Naive thymus-derived CD4-positive, alpha-beta T cell (primary cell): ENCODE measurements around the gene CNKSR1. TPM values are rescaled to one million over a fixed set of nuclear protein-coding genes. Genes with fewer than 3 reads are reported as not detected.

Source experiments
- ATAC-seq: fragments of 150-1000 bp; cut with Tn5 transposase; 2 replicates; pipeline ENCODE4 v1.10.0; 2021; ENCODE audit warnings: mild to moderate bottlenecking, moderate library complexity
- CTCF ChIA-PET: fragments of 350-600 bp; sonication (Branson Sonifier 250); formaldehyde crosslinking; loops from one replicate; lab custom pipeline; 2021; ENCODE audit warnings: antibody characterized with exemption; lab: Charles Lee
- POLR2A ChIA-PET: fragments of 350-600 bp; sonication (Branson Sonifier 250); formaldehyde crosslinking; loops from one replicate; lab custom pipeline; 2021; ENCODE audit warnings: antibody characterized with exemption, inconsistent platforms; lab: Charles Lee
- DNase-seq, 9 donors: peaks; one replicate each; pipeline versions ENCODE4 v3.0.0 to v3.0.0-alpha.2; 2020 to 2022; ENCODE audit warnings: mixed read lengths in 1 of 9
- H3K27ac ChIP-seq: one replicate; pipeline ENCODE4 v1.7.0; 2013; ENCODE audit warnings: mild to moderate bottlenecking, low read depth, low read length, moderate library complexity
- H3K27me3 ChIP-seq, 2 donors: one replicate each; pipeline ENCODE4 v1.7.0; 2013; ENCODE audit warnings: low read length in 2 of 2, mild to moderate bottlenecking in 2 of 2, moderate library complexity in 2 of 2; ENCODE audit not compliant: control insufficient read depth in 2 of 2, insufficient read depth in 2 of 2
- H3K36me3 ChIP-seq, 3 experiments: 1 replicate in 2 of 3; 2 replicates in 1 of 3; pipeline ENCODE4 v1.7.0; 2013; ENCODE audit warnings: low read length in 3 of 3, mild to moderate bottlenecking in 3 of 3, moderate library complexity in 1 of 3; ENCODE audit not compliant: insufficient read depth in 3 of 3, control insufficient read depth in 2 of 3
- H3K4me1 ChIP-seq, 2 donors: one replicate each; pipeline ENCODE4 v1.7.0; 2013; ENCODE audit warnings: low read length in 2 of 2, mild to moderate bottlenecking in 2 of 2, moderate library complexity in 1 of 2; ENCODE audit not compliant: control insufficient read depth in 2 of 2, insufficient read depth in 2 of 2
- H3K4me3 ChIP-seq: 2 replicates; pipeline ENCODE4 v1.7.0; 2013; ENCODE audit warnings: mild to moderate bottlenecking, low read length
- H3K9me3 ChIP-seq, 3 experiments: 1 replicate in 2 of 3; 2 replicates in 1 of 3; pipeline ENCODE4 v1.7.0; 2013; ENCODE audit warnings: low read length in 3 of 3; ENCODE audit not compliant: control insufficient read depth in 2 of 3
- H3K27ac Mint-ChIP-seq, 9 donors: one replicate each; pipeline ENCODE4 v1.8.0; 2020 to 2022; ENCODE audit warnings: mixed read lengths in 9 of 9, mild to moderate bottlenecking in 8 of 9, moderate library complexity in 5 of 9, inconsistent platforms in 2 of 9
- H3K27me3 Mint-ChIP-seq, 5 donors: one replicate each; pipeline ENCODE4 v1.8.0; 2021 to 2022; ENCODE audit warnings: mixed read lengths in 5 of 5, mild to moderate bottlenecking in 1 of 5
- H3K36me3 Mint-ChIP-seq, 5 donors: one replicate each; pipeline ENCODE4 v1.8.0; 2020 to 2022; ENCODE audit warnings: mixed read lengths in 5 of 5, mild to moderate bottlenecking in 3 of 5, inconsistent platforms in 1 of 5
- H3K4me1 Mint-ChIP-seq, 7 donors: one replicate each; pipeline ENCODE4 v1.8.0; 2020 to 2022; ENCODE audit warnings: mixed read lengths in 7 of 7, mild to moderate bottlenecking in 3 of 7, inconsistent platforms in 1 of 7
- H3K4me3 Mint-ChIP-seq, 10 donors: one replicate each; pipeline ENCODE4 v1.8.0; 2020 to 2022; ENCODE audit warnings: mild to moderate bottlenecking in 10 of 10, mixed read lengths in 10 of 10, moderate library complexity in 6 of 10, inconsistent platforms in 2 of 10
- H3K9me3 Mint-ChIP-seq, 11 donors: one replicate each; pipeline ENCODE4 v1.8.0; 2020 to 2022; ENCODE audit warnings: mixed read lengths in 11 of 11, mild to moderate bottlenecking in 4 of 11, inconsistent platforms in 1 of 11, moderate library complexity in 1 of 11
- intact Hi-C, 2 donors: fragments of 100-400 bp; cut with micrococcal nuclease; formaldehyde crosslinking; loops; one replicate each; pipeline ENCODE4 v1.15.1; 2023
- polyA plus RNA-seq, 2 donors: library from polyadenylated mRNA; unstranded; fragments of 300-500 nt; fragmentation: Illumina TruSeq; gene quantifications; one replicate each; pipeline ENCODE4 v1.2.3, GENCODE V29; 2021
- total RNA-seq, 6 experiments: library from RNA in 5 of 6; stranded (reverse) in 5 of 6; gene quantifications; 1 replicate in 5 of 6; 2 replicates in 1 of 6; pipeline ENCODE4 v1.2.3 and lab custom pipeline; 2021 to 2026

The CNKSR1 gene
- total and polyA plus RNA-seq, 7 experiments from 2014 or later = 0.63 to 7.5 (median 4.5) TPM

- Histone ChIP-seq H3K9me3 (no peaks in the 10 kb centered on the region), H3K36me3 (no peaks in the 10 kb centered on the region), H3K27ac (no peak within 1 kb of the TSS), H3K4me1 (no peaks in the 10 kb centered on the region), H3K27me3 (peaks cover 0 to 11% of the 10 kb centered on the region in 2 donors), H3K4me3 (no peak within 1 kb of the TSS)
- peaks cover 16 to 69% (median 34%) of the 10 kb centered on the region in 5 donors for H3K27me3 Mint-ChIP-seq
- DNase-seq = no peak
- ATAC-seq = no peak
- ChIA-PET CTCF (no interaction called here), POLR2A (no interaction called here)
- peak within 1 kb of the TSS in 2 of 10 donors; percentile 12 to 43 for H3K4me3 Mint-ChIP-seq
- H3K9me3 Mint-ChIP-seq = peaks cover 0 to 3% (median 0%) of the 10 kb centered on the region in 11 donors
- intact Hi-C loops = no loop called here
- H3K4me1 Mint-ChIP-seq = peaks cover 0 to 14% (median 12%) of the 10 kb centered on the region in 7 donors
- no peaks in the 10 kb centered on the region for H3K36me3 Mint-ChIP-seq
- H3K27ac Mint-ChIP-seq = peak within 1 kb of the TSS in 1 of 9 donors; percentile 23
Measured at GRCh38 chr1:26158908-26159742, 18.2 kb upstream of the CNKSR1 start, which contains the start of gene FAM110D. FAM110D (plus strand) TSS chr1:26159079; CDS start chr1:26161292, 2,213 bp downstream.

DNA sequence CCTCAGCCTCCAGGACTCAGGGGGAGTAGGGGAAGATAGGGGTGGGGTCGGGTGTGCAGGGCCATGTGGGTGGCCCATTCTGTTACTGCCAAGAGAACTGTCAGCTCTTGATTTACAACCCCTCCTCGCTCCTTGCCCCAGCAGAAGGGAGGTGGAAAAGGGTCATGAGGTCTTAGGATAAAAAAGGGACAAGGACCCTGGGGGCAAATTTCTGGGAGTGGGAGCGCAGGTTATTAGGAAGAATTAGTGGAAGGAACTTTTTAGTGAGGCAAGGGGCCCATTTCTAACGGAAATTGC is 17.6 kb upstream of the CNKSR1 start:
- no peak for ATAC-seq
- Histone ChIP-seq H3K27me3 (peaks cover 0 to 11% of the 10 kb centered on the region in 2 donors), H3K27ac (no peak overlapping the region), H3K36me3 (no peaks in the 10 kb centered on the region), H3K9me3 (no peaks in the 10 kb centered on the region), H3K4me1 (no peaks in the 10 kb centered on the region), H3K4me3 (no peak overlapping the region)
- POLR2A ChIA-PET = no interaction called here
- intact Hi-C loops = no loop called here
- peaks cover 16 to 70% (median 34%) of the 10 kb centered on the region in 5 donors for H3K27me3 Mint-ChIP-seq
- peaks cover 0 to 3% (median 0%) of the 10 kb centered on the region in 11 donors for H3K9me3 Mint-ChIP-seq
- peak overlapping the region in 1 of 9 donors; percentile 23 for H3K27ac Mint-ChIP-seq
- CTCF ChIA-PET = no interaction called here
- H3K4me3 Mint-ChIP-seq = peak overlapping the region in 2 of 10 donors; percentile 12 to 43
- DNase-seq = no peak
- no peaks in the 10 kb centered on the region for H3K36me3 Mint-ChIP-seq
- peaks cover 0 to 16% (median 12%) of the 10 kb centered on the region in 7 donors for H3K4me1 Mint-ChIP-seq

GRCh38 chr1:26160527-26161414 is 16.5 kb upstream of the CNKSR1 start:
- Mint-ChIP-seq H3K4me1 (peaks cover 0 to 27% (median 12%) of the 10 kb centered on the region in 7 donors), H3K27me3 (peaks cover 16 to 68% (median 30%) of the 10 kb centered on the region in 5 donors), H3K27ac (no peak overlapping the region), H3K4me3 (peak overlapping the region in 4 of 10 donors; percentile 30 to 66 (median 44)), H3K36me3 (no peaks in the 10 kb centered on the region), H3K9me3 (peaks cover 0 to 3% (median 0%) of the 10 kb centered on the region in 11 donors)
- POLR2A ChIA-PET = interaction anchor here (1.1 kb wide), 1 partner anchor 10 kb away, joined by 3 read pairs; no protein-coding TSS in a partner anchor
- ATAC-seq (no peak), DNase-seq (no peak)
- CTCF ChIA-PET = interaction anchor here (0.5 kb wide), 1 partner anchor 30 kb away, joined by 3 read pairs; no protein-coding TSS in a partner anchor
- no peaks in the 10 kb centered on the region for H3K9me3 ChIP-seq
- no peak overlapping the region for H3K27ac ChIP-seq
- no peaks in the 10 kb centered on the region for H3K4me1 ChIP-seq
- no peaks in the 10 kb centered on the region for H3K36me3 ChIP-seq
- peaks cover 0 to 11% of the 10 kb centered on the region in 2 donors for H3K27me3 ChIP-seq
- intact Hi-C loops = no loop called here
- H3K4me3 ChIP-seq = no peak overlapping the region

DNA sequence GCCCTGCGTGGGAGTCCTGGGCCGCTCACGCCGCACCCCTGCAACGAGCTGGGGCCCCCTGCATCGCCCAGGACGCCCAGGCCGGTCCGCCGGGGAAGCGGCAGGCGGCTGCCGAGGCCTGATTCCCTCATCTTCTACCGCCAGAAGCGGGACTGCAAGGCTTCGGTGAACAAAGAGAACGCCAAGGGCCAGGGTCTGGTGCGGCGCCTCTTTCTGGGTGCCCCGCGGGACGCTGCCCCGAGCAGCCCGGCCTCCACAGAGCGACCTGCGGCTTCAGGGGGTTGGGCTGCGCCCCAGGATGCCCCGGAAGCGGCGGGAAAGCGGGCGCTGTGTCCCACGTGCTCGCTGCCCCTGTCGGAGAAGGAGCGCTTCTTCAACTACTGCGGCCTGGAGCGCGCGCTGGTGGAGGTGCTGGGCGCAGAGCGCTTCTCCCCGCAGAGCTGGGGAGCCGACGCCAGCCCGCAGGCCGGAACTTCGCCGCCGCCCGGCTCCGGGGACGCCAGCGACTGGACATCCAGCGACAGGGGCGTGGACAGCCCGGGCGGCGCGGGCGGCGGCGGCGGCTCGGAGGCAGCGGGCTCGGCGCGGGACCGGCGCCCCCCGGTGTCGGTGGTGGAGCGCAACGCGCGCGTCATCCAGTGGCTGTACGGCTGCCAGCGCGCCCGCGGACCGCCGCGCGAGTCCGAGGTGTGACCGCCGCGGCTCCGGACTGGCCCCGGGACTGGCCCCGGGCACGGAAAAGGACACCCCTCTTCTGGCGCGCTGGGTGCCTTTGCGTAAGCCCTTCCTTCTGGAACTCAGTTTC is 15.7 kb upstream of the CNKSR1 start:
- peaks cover 16 to 61% (median 28%) of the 10 kb centered on the region in 5 donors for H3K27me3 Mint-ChIP-seq

GRCh38 chr1:26162220-26162709 is 15.0 kb upstream of the CNKSR1 start:
- no peaks in the 10 kb centered on the region for H3K4me1 ChIP-seq
- Mint-ChIP-seq H3K27me3 (peaks cover 16 to 60% (median 25%) of the 10 kb centered on the region in 5 donors), H3K4me1 (peaks cover 0 to 33% (median 9%) of the 10 kb centered on the region in 7 donors), H3K9me3 (peaks cover 0 to 3% (median 0%) of the 10 kb centered on the region in 11 donors), H3K36me3 (no peaks in the 10 kb centered on the region), H3K27ac (peak overlapping the region in 1 of 9 donors; percentile 32), H3K4me3 (peak overlapping the region; percentile 45 to 80 (median 65))
- H3K27ac ChIP-seq = no peak overlapping the region
- H3K27me3 ChIP-seq = peaks cover 0 to 11% of the 10 kb centered on the region in 2 donors
- H3K9me3 ChIP-seq = no peaks in the 10 kb centered on the region
- intact Hi-C loops = loop anchor here in 1 of 2 donors (1.0 kb wide), 1 partner anchor 127 kb away; no protein-coding TSS in a partner anchor
- CTCF ChIA-PET = interaction anchor here (0.6 to 1.3 kb wide), 4 partner anchors 17 to 71 kb away, joined by 3 to 4 read pairs (median 3); no protein-coding TSS in a partner anchor
- DNase-seq (no peak), ATAC-seq (no peak)
- H3K36me3 ChIP-seq = no peaks in the 10 kb centered on the region
- POLR2A ChIA-PET = interaction anchor here (1.4 kb wide), 1 partner anchor 35 kb away, joined by 3 read pairs; no protein-coding TSS in a partner anchor
- no peak overlapping the region for H3K4me3 ChIP-seq

More for the DNA sequence above, 15.7 kb upstream of the CNKSR1 start:
- Histone ChIP-seq H3K36me3 (no peaks in the 10 kb centered on the region), H3K27me3 (peaks cover 0 to 11% of the 10 kb centered on the region in 2 donors), H3K4me1 (no peaks in the 10 kb centered on the region), H3K4me3 (peak overlapping the region; percentile 30), H3K9me3 (no peaks in the 10 kb centered on the region), H3K27ac (no peak overlapping the region)
- no peak overlapping the region for H3K27ac Mint-ChIP-seq
- intact Hi-C loops = loop anchor here in 1 of 2 donors (1.0 kb wide), 1 partner anchor 126 kb away; no protein-coding TSS in a partner anchor
- peak; percentile 66 for ATAC-seq
- DNase-seq = peak in 7 of 9 donors; percentile 28 to 59 (median 38)
- ChIA-PET CTCF (no interaction called here), POLR2A (interaction anchor here (1.1 to 1.4 kb wide), 2 partner anchors 10 to 34 kb away, joined by 3 read pairs; no protein-coding TSS in a partner anchor)
- peaks cover 0 to 3% (median 0%) of the 10 kb centered on the region in 11 donors for H3K9me3 Mint-ChIP-seq
- H3K4me3 Mint-ChIP-seq = peak overlapping the region in 9 of 10 donors; percentile 45 to 80 (median 66)
- peaks cover 0 to 32% (median 11%) of the 10 kb centered on the region in 7 donors for H3K4me1 Mint-ChIP-seq
- H3K36me3 Mint-ChIP-seq = no peaks in the 10 kb centered on the region
